ENCODE measurements around the gene SH2D2A. TPM values are rescaled to one million over a fixed set of nuclear protein-coding genes. Genes with fewer than 3 reads are reported as not detected.
A peak's percentile ranks its signal among the peaks of the same experiment; 100 is the strongest.

The SH2D2A gene
- total RNA-seq, 2 experiments from 2014 or later = 157 to 205 TPM

- Mint-ChIP-seq H3K27ac (no peak overlapping the region), H3K36me3 (no peaks in the 10 kb centered on the region), H3K4me3 (no peak overlapping the region), H3K4me1 (peaks cover 42% of the 10 kb centered on the region), H3K9me3 (ENCODE audit: low read depth) (no peaks in the 10 kb centered on the region), H3K27me3 (peaks cover 11% of the 10 kb centered on the region)
- ATAC-seq (no peak), DNase-seq (no peak)
- CTCF ChIA-PET = interaction anchor here (1.0 to 8.4 kb wide), 10 partner anchors 12 to 321 kb away, joined by 3 to 233 read pairs (median 4); partner anchors contain the start of genes INSRR, NTRK1 and SH2D2A
Measured at GRCh38 chr1:156834322-156834721, 17.7 kb upstream of the SH2D2A start.

- Mint-ChIP-seq H3K9me3 (ENCODE audit: low read depth) (no peaks in the 10 kb centered on the region), H3K36me3 (no peaks in the 10 kb centered on the region), H3K4me1 (peaks cover 38% of the 10 kb centered on the region), H3K4me3 (no peak overlapping the region), H3K27ac (no peak overlapping the region), H3K27me3 (peaks cover 9% of the 10 kb centered on the region)
- ATAC-seq (peak; percentile 50), DNase-seq (no peak)
- CTCF ChIA-PET = interaction anchor here (1.0 to 8.4 kb wide), 10 partner anchors 11 to 321 kb away, joined by 3 to 233 read pairs (median 4); partner anchors contain the start of genes INSRR, NTRK1 and SH2D2A
Measured at GRCh38 chr1:156833603-156834002, 17.0 kb upstream of the SH2D2A start.

- CTCF ChIA-PET = interaction anchor here (2.1 to 8.4 kb wide), 3 partner anchors 10 to 27 kb away, joined by 8 to 233 read pairs (median 13); partner anchors contain the start of genes INSRR and NTRK1
- no peak for DNase-seq
- Mint-ChIP-seq H3K9me3 (ENCODE audit: low read depth) (no peaks in the 10 kb centered on the region), H3K4me1 (peaks cover 35% of the 10 kb centered on the region), H3K27me3 (peaks cover 7% of the 10 kb centered on the region), H3K4me3 (no peak overlapping the region), H3K27ac (no peak overlapping the region), H3K36me3 (no peaks in the 10 kb centered on the region)
- no peak for ATAC-seq
Measured at GRCh38 chr1:156832434-156832833, 15.8 kb upstream of the SH2D2A start.

GRCh38 chr1:156828400-156829124 lies 11.9 kb upstream of the SH2D2A start:
- no peak for DNase-seq
- H3K4me3 Mint-ChIP-seq = no peak overlapping the region
- no peaks in the 10 kb centered on the region for H3K36me3 Mint-ChIP-seq
- no peak overlapping the region for H3K27ac Mint-ChIP-seq
- H3K4me1 Mint-ChIP-seq = peaks cover 1% of the 10 kb centered on the region
- H3K27me3 Mint-ChIP-seq = peaks cover 5% of the 10 kb centered on the region
- CTCF ChIA-PET = interaction anchor here (0.8 to 5.6 kb wide), 3 partner anchors 9 to 70 kb away, joined by 3 to 58 read pairs (median 3); no protein-coding TSS in a partner anchor
- no peak for ATAC-seq
- no peaks in the 10 kb centered on the region for H3K9me3 Mint-ChIP-seq (ENCODE audit: low read depth)

GRCh38 chr1:156826630-156827029 lies 10.0 kb upstream of the SH2D2A start:
- CTCF ChIA-PET = interaction anchor here (0.5 to 5.6 kb wide), 6 partner anchors 11 to 63 kb away, joined by 3 to 58 read pairs (median 6); partner anchors contain the start of gene NTRK1
- Mint-ChIP-seq H3K36me3 (no peaks in the 10 kb centered on the region), H3K9me3 (ENCODE audit: low read depth) (no peaks in the 10 kb centered on the region), H3K27me3 (peaks cover 5% of the 10 kb centered on the region), H3K27ac (no peak overlapping the region), H3K4me1 (peaks cover 13% of the 10 kb centered on the region), H3K4me3 (no peak overlapping the region)
- DNase-seq = no peak
- ATAC-seq = no peak

GRCh38 chr1:156823210-156823790 lies 6.7 kb upstream of the SH2D2A start:
- Mint-ChIP-seq H3K27ac (no peak overlapping the region), H3K9me3 (ENCODE audit: low read depth) (no peaks in the 10 kb centered on the region), H3K27me3 (no peaks in the 10 kb centered on the region), H3K36me3 (peaks cover 3% of the 10 kb centered on the region), H3K4me3 (no peak overlapping the region), H3K4me1 (peaks cover 24% of the 10 kb centered on the region)
- ATAC-seq (no peak), DNase-seq (no peak)
- CTCF ChIA-PET = interaction anchor here (1.2 to 3.8 kb wide), 4 partner anchors 9 to 37 kb away, joined by 4 to 29 read pairs (median 19); partner anchors contain the start of genes INSRR and NTRK1

- H3K27ac Mint-ChIP-seq = no peak overlapping the region
- DNase-seq = no peak
- ATAC-seq = no peak
- H3K36me3 Mint-ChIP-seq = peaks cover 3% of the 10 kb centered on the region
- H3K4me3 Mint-ChIP-seq = no peak overlapping the region
- H3K27me3 Mint-ChIP-seq = no peaks in the 10 kb centered on the region
- H3K4me1 Mint-ChIP-seq = peaks cover 29% of the 10 kb centered on the region
- CTCF ChIA-PET = interaction anchor here (0.8 to 3.2 kb wide), 6 partner anchors 11 to 97 kb away, joined by 3 to 29 read pairs (median 6); partner anchors contain the start of genes INSRR and NTRK1
- H3K9me3 Mint-ChIP-seq (ENCODE audit: low read depth) = no peaks in the 10 kb centered on the region
Measured at GRCh38 chr1:156822680-156823079, 6.0 kb upstream of the SH2D2A start.

GRCh38 chr1:156821801-156822200 lies 5.2 kb upstream of the SH2D2A start:
- Mint-ChIP-seq H3K27ac (no peak overlapping the region), H3K4me3 (no peak overlapping the region), H3K27me3 (no peaks in the 10 kb centered on the region), H3K36me3 (peaks cover 3% of the 10 kb centered on the region), H3K9me3 (ENCODE audit: low read depth) (no peaks in the 10 kb centered on the region), H3K4me1 (peaks cover 34% of the 10 kb centered on the region)
- CTCF ChIA-PET = interaction anchor here (1.0 to 3.2 kb wide), 6 partner anchors 11 to 96 kb away, joined by 3 to 29 read pairs (median 6); partner anchors contain the start of genes INSRR and NTRK1
- DNase-seq = peak; percentile 59
- ATAC-seq = peak; percentile 62

GRCh38 chr1:156815961-156816422 lies 656 bp downstream of the SH2D2A start:
- no peaks in the 10 kb centered on the region for H3K9me3 Mint-ChIP-seq (ENCODE audit: low read depth)
- ATAC-seq = no peak
- H3K4me3 Mint-ChIP-seq = peak overlapping the region; percentile 95
- no peaks in the 10 kb centered on the region for H3K27me3 Mint-ChIP-seq
- H3K27ac Mint-ChIP-seq = peak overlapping the region; percentile 100
- peaks cover 59% of the 10 kb centered on the region for H3K4me1 Mint-ChIP-seq
- CTCF ChIA-PET = interaction anchor here (0.6 to 31.5 kb wide), 12 partner anchors 8 to 340 kb away, joined by 3 to 600 read pairs (median 10); partner anchors contain the start of genes INSRR and NTRK1
- no peak for DNase-seq
- H3K36me3 Mint-ChIP-seq = peaks cover 54% of the 10 kb centered on the region

- CTCF ChIA-PET = interaction anchor here (1.4 to 31.5 kb wide), 8 partner anchors 8 to 89 kb away, joined by 3 to 600 read pairs (median 12); partner anchors contain the start of genes INSRR and NTRK1
- no peaks in the 10 kb centered on the region for H3K9me3 Mint-ChIP-seq (ENCODE audit: low read depth)
- DNase-seq = no peak
- H3K27ac Mint-ChIP-seq = peak overlapping the region; percentile 100
- peaks cover 60% of the 10 kb centered on the region for H3K4me1 Mint-ChIP-seq
- peak overlapping the region; percentile 95 for H3K4me3 Mint-ChIP-seq
- ATAC-seq = no peak
- H3K27me3 Mint-ChIP-seq = no peaks in the 10 kb centered on the region
- H3K36me3 Mint-ChIP-seq = peaks cover 56% of the 10 kb centered on the region
Measured at GRCh38 chr1:156815307-156815826, 1.3 kb downstream of the SH2D2A start.

- CTCF ChIA-PET = interaction anchor here (0.7 to 31.5 kb wide), 16 partner anchors 10 to 113 kb away, joined by 3 to 600 read pairs (median 10); partner anchors contain the start of genes HDGF, INSRR, ISG20L2 and METTL25B
- peak overlapping the region; percentile 100 for H3K27ac Mint-ChIP-seq
Measured at GRCh38 chr1:156814571-156815260, 1.9 kb downstream of the SH2D2A start.

GRCh38 chr1:156813750-156814570 lies 2.7 kb downstream of the SH2D2A start:
- peaks cover 62% of the 10 kb centered on the region for H3K36me3 Mint-ChIP-seq
- DNase-seq = peak; percentile 82

More at GRCh38 chr1:156814571-156815260, 1.9 kb downstream of the SH2D2A start:
- DNase-seq = no peak
- no peaks in the 10 kb centered on the region for H3K9me3 Mint-ChIP-seq (ENCODE audit: low read depth)
- H3K4me1 Mint-ChIP-seq = peaks cover 65% of the 10 kb centered on the region
- peak overlapping the region; percentile 95 for H3K4me3 Mint-ChIP-seq
- peaks cover 59% of the 10 kb centered on the region for H3K36me3 Mint-ChIP-seq
- no peaks in the 10 kb centered on the region for H3K27me3 Mint-ChIP-seq
- no peak for ATAC-seq

More at GRCh38 chr1:156813750-156814570, 2.7 kb downstream of the SH2D2A start:
- Mint-ChIP-seq H3K27me3 (no peaks in the 10 kb centered on the region), H3K9me3 (ENCODE audit: low read depth) (no peaks in the 10 kb centered on the region), H3K27ac (peak overlapping the region; percentile 100), H3K4me1 (peaks cover 71% of the 10 kb centered on the region), H3K4me3 (peak overlapping the region; percentile 95)
- CTCF ChIA-PET = interaction anchor here (0.7 to 31.5 kb wide), 16 partner anchors 9 to 114 kb away, joined by 3 to 600 read pairs (median 8); partner anchors contain the start of genes HDGF, INSRR, ISG20L2 and METTL25B
- peak; percentile 44 for ATAC-seq
